GM18511 (cell line): ENCODE measurements around the gene FSHR.

Experiments used
- ATAC-seq: cut with Tn5 transposase; IDR thresholded peaks from one replicate; pipeline ENCODE4 v1.9.1; 2021; ENCODE audit warnings: mild to moderate bottlenecking, moderate library complexity; ENCODE audit not compliant: unreplicated experiment

FSHR gene

GRCh38 chr2:48915227-48915626 lies 239.1 kb downstream of the FSHR start:
- ATAC-seq, result no peak

- ATAC-seq, result peak; percentile 98
These were observed 239.7 kb downstream of the FSHR start for GRCh38 chr2:48914477-48915089.
